Left renal cortex interstitium (tissue), 4 donors: ENCODE data around the gene RAB7A. TPM values are rescaled to one million over a fixed set of nuclear protein-coding genes. Genes with fewer than 3 reads are reported as not detected.
"Not testable (repeated sequence)": the region's sequence is repeated elsewhere in the genome, so short reads cannot be mapped to it uniquely, and the experiment has no call there.

Experiments used
- DNase-seq, 4 donors: peaks; one replicate each; pipeline ENCODE4 v3.0.0-alpha.2; 2013; ENCODE audit warnings: low read depth in 4 of 4, low spot score in 2 of 4, missing footprints in 1 of 4
- polyA plus RNA-seq, 4 donors: library from polyadenylated mRNA; unstranded; fragments of 120-200 nt; gene quantifications; one replicate each; pipeline ENCODE4 v1.2.1, GENCODE V29; 2013; ENCODE audit not compliant: insufficient read length in 4 of 4

The RAB7A gene
- polyA plus RNA-seq, 4 donors, result 242 to 288 (median 258) TPM

DNA sequence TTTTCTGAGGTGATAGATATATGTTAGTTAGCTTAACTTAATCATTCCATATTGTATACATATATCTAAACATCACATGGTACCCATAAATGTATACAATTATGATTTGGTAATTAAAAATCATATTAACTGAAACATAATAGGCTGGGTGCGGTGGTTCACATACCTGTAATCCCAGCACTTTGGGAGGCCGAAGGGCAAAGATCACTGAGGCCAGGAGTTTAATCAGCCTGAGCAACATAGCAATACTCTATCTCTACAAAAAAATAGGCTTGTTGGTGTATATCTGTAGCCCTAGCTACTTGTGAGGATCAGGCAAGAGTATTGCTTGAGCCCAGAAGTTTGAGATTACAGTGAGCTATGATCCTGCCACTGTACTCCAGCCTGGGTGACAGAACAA lies 20.9 kb downstream of the RAB7A start:
- no peak for DNase-seq

DNA sequence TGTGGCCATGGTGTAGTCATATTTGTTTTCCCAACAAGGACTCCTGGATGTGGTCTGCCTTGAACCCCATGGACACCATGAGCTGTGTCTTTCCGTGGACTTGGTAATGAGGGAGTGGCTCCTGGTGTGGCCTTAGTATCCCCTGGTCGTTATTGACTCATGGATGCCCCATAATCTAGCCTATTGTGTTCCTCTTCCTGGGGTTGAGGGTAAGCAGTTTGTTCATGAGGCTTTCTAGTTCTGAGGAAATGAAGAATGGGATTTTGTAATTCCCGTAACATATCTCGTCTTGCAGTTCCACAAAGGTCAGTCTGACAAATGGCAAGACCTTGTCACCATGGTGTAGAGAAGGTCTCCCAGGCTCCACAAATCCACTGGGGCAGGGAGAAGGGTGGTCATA lies 22.6 kb downstream of the RAB7A start:
- DNase-seq, result no peak

DNA sequence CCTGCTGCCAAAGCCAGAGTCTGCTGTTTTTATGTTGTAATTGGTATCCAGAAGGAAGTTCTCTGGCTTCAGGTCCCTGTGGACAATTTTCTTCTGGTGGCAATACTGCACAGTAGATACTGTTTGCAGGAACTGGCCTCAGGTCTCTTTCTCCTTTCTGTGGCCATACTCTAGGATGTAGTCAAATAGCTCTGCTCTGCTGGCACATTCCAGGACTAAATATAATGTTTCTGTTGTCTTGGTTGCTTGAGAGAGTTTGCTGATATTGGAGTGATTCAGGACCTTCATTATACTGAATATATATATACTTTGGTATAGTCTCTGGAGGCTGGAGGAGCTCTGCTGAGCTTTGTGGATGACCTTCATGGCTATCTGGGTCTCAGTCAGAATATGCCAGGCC lies 23.1 kb downstream of the RAB7A start:
- DNase-seq, result no peak

DNA sequence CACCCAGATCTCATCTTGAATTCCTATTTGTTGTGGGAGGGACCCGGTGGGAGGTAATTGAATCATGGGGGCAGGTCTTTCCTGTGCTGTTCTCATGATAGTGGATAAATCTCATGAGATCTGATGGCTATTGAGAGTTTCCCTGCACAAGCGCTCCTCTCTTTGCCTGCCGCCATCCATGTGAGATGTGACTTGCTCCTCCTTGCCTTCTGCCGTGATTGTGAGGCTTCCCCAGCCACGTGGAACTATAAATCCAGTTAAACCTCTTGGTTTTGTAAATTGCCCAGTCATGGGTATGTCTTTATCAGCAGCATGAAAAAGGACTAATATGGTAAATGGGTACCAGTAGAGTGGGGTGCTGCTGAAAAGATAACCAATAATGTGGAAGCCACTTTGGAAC lies 23.6 kb downstream of the RAB7A start:
- not testable (repeated sequence) for DNase-seq

DNA sequence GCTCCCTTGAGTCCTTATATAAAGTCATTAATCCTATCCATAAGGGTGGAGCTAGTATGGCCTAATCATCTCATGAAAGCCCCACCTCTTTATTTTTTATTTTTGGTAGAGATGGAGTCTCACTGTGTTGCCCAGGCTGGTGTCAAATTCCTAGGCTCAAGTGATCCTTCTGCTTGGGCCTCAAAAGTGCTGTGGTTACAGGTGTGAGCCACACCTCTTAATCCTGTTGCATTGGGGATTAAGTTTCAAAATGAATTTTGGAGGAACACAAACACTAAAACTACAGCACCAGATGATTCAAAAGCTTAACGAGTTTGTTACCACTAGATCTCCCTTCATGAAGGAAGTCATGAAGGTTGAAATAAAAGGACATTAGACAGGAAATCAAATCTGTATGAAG lies 27.7 kb downstream of the RAB7A start:
- DNase-seq, result no peak

DNA sequence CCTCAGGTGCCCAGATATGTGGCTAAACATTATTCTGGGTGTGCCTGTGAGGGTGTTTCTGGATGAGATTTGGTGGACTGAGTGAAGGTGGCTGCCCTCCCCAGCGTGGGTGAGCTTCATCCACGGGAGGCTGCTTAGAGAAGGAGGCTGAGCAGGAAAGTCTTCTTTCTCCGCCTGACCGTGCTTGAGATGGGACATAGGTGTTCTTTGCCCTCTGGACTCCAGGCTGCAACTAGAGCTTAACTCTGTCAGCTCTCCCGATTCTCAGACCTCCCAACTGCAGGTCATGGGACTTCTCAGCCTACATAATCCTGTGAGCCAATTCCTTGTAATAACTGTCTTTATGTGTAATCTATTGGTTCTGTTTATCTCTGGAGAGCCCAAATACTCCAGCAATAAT lies 34.1 kb downstream of the RAB7A start:
- DNase-seq, result no peak

DNA sequence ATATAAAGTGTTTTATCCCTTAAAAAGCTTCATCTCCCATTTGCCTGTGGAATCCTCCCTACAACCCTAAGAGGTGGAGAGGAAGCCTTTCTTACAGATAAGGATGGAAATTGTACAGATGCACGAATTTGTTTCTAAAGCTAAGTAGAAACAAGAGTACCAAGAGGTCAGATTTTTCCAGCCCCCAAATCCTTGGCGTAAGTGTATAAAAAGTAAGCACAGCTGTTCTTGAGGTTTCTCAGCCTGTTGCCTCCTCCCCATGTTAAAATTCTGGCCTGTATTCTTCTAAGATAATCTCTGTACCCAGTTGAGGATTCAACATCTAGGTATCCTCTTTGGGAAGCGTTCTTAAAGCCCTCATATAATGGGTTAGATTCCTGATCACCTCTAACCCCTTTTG lies 34.9 kb downstream of the RAB7A start:
- DNase-seq, result no peak

DNA sequence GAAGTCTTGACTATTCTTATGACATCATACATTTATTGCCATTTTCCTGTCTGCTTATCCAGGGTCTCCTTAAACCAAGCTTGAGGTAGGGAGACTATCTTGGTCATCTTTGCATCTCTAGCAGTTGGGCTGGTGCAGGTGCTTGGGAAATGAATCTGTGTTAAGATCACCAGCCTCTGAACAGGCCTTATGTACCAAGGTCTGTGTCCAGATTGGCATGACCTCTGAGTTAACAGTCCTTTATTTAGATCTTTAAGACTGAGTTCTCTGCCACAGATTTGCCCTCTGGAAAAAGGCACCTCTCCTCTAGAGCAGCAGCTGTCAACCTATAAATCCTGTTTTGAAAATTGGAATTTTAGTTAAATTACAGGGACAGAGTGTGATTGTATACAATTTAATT lies 35.4 kb downstream of the RAB7A start:
- no peak for DNase-seq

DNA sequence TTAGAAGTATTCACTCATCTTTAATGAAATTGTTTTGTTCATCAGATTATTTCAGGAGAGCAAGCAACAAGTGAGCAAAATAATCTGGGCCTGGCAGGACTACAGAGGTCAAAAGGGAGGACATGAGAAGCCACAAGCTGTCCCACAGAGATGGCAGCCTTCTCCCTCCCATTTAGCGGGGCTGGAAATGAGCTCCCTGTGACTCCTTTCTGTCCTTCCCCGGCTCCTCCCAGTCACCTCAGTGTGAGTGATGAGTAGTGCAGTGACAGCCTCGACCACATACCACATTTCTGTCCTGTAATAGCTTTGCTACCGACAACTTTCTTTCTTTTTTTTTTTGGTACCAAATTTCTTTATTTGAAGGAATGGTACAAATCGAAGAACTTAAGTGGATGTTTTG lies 38.0 kb downstream of the RAB7A start:
- no peak for DNase-seq

DNA sequence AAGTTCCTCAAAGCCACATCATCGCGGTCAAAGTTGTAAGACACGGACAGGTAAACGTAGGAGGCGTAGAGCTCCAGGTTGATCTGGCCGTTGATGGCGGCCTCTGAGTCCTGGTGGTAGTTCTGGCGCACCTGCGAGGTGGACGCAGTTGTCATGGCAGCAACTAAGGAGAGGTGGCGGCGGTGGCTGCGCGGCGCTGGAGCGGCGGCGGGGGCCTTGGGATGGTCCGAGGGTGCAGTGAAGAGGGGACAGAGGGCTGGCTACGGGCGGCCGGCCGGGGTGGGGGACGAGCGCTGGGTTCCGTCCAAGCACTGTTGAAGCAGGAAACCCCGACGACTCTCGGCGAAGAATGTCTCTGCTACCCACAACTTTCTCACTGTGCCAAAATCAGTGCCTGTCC lies 38.9 kb downstream of the RAB7A start:
- no peak for DNase-seq

DNA sequence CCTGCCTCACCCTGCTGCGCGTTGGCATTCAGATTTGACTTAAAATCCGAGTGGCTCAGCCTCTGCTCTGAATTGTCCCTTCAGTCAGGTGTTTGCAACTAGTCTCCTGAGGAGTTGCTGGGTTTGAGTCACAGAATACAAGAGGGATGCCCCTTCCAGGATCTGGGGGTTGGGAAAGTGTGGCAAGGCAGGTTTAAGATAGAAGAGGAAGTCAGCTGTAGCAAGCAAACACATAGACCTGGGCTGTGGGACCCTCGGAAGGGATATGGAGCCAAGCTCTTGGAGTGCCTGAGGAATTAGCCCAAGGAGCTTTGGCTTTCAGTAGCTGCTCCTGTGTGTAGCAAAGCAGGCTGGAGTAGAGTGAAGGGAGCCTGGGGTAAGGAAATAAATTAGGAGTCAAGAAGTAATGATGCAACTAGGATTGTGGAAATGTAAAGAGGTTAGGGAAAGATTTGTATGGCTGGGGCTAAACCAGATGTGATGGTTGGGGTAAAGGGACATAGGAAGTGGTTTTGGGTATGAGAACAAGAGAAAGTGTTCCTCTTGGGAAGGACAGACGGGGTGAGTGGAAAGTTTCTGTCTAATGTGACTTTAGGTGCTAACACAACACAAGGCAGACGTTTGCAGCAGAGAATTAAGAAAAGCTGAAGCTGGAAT lies 41.2 kb downstream of the RAB7A start:
- DNase-seq, result no peak

DNA sequence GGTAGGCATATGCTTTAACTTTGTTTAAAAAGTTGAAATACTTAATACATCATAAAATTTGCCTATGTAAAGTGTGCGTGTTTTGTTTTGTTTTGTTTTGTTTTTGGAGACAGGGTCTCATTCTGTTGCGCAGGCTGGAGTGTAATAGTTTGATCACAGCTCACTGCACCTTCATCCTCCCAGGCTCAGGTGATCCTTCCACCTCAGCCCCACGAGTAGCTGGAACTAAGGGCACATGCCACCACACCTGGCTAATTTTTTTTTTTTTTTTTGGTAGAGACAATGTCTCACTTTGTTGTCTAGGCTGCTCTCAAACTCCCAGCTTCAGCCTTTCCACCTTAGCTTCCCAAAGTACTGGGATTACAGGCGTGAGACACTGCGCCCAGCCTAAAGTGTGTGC lies 42.5 kb downstream of the RAB7A start:
- DNase-seq, result no peak

DNA sequence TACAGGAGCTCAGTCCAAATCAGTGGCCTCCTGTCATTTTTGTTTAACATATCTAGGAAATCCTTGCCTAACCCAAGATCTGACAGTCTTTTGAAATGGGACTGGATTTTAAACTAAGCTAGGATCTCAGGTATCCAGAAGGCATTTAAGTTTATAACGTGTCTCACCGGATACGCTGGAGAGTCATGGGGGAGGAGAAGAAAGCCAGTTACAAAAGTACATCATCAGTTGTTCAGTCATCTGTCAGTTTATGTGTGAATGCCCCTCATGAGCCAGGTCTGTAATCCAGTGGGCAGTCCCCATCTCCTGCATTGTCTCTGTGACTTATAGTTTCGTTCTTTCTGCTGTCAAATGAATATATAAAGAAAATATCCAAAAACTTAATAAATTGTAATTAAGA lies 44.4 kb downstream of the RAB7A start:
- DNase-seq, result no peak

DNA sequence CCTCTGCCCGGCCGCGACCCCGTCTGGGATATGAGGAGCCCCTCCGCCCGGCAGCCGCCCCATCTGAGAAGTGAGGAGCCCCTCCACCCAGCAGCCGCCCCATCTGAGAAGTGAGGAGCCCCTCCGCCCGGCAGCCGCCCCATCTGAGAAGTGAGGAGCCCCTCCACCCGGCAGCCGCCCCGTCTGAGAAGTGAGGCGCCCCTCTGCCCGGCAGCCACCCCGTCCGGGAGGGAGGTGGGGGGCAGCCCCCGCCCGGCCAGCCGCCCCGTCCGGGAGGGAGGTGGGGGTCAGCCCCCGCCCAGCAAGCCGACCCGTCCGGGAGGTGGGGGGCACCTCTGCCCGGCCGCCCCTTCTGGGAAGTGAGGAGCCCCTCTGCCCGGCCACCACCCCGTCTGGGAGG lies 47.2 kb downstream of the RAB7A start:
- DNase-seq, result not testable (repeated sequence)

DNA sequence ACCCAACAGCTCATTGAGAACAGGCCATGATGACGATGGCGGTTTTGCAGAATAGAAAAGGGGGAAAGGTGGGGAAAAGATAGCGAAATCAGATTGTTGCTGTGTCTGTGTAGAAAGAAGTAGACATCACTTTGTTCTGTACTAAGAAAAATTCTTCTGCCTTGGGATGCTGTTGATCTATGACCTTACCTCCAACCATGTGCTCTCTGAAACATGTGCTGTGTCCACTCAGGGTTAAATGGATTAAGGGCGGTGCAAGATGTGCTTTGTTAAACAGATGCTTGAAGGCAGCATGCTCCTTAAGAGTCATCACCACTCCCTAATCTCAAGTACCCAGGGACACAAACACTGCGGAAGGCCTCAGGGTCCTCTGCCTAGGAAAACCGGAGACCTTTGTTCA lies 47.6 kb downstream of the RAB7A start:
- not testable (repeated sequence) for DNase-seq

DNA sequence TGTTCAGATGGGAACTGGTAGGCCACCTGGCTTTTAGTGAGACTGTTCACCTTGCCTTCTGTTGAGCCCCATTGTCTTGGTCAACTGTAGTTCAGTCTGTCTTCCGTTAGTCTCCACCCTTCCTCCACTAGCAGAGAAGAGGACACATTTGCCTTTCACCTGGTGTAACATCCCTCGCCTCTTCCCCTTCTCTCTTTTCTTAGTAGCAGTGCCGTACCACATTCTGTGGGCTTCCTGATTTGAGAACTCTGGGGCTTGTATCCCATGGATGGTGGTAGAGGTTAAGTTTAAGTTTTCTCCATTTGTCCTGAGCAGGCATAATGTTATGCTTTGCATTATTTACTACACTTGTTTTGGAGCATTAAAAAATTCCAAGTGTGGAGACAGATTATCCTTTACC lies 49.3 kb downstream of the RAB7A start:
- no peak for DNase-seq

DNA sequence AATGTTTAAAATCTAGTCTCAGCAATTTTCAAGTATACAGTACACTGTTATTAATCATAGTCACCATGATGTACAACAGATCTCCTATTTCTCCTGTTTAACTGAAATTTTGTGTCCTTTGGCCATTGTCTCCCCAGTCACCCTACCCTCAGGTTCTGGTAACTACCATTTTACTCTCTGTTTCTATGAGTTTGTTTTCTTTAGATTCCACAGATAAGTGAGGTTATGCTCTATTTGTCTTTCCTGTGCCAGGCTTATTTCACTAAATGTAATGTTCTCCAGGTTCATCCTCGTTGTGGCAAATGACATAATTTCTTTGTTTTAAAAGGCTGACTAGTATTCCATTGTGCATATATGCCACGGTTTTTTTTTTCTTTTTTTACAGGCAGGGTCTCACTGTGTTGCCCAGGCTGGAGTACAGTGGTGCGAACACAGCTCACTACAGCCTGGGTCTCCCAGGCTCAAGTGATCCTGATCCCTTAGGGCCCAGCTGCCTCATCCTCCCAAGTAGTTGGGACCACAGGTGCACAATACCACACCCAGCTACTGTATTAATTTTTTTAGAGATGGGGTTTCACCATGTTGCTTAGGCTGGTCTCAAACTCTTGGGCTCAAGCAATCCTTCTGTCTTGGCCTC lies 50.0 kb downstream of the RAB7A start:
- no peak for DNase-seq

DNA sequence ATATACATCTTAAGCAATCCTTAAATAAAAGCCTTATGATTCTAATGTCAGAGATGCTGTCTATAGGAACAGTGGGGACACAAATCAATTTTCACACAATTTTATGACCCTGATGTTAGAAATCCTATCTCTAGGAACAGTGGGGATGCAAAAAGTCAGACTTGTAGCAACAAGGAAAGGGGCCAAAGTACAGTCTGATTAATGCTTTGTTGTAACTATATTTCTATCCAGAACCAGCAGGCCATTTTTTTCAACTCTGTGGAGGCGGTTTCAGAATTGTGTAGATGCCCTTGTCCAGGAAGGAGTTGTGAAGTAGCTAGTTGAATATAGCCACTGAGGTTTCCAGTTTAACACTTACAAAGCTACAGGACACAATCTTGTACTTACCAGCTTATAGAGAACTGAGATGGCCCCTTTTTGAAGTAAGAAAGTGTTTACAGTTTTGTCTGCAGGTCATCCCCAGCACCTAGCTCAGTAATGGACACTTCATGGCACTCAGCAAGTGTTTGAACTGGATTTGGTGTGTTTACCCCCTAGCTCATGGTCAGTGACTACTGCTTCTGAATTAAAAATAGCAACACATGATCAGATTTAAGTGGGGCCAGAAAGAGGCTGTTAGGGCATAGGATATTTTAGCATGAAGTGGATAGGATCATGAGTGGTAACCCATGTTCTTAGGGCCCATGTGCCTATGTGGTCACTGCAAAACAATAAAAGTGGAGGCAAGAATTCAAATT lies 54.3 kb downstream of the RAB7A start:
- no peak for DNase-seq

DNA sequence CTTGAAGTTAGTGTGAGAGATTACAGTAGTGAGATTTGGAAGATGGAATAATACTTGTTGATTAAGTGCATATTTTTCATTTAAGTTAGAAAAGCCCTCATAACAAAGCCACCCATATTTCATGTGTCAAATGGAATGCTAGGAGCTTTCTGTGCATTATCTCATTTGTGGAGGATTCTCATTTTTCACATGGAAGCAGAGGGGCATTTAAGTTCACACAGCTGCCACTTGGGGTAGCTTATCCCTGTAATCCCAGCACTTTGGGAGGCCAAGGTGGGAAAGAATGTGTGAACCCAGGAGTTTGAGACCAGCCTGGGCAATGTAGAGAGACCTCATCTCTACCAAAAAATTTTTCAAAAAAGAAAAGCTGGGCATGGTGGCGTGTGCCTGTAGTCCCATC lies 55.2 kb downstream of the RAB7A start:
- DNase-seq, result no peak

DNA sequence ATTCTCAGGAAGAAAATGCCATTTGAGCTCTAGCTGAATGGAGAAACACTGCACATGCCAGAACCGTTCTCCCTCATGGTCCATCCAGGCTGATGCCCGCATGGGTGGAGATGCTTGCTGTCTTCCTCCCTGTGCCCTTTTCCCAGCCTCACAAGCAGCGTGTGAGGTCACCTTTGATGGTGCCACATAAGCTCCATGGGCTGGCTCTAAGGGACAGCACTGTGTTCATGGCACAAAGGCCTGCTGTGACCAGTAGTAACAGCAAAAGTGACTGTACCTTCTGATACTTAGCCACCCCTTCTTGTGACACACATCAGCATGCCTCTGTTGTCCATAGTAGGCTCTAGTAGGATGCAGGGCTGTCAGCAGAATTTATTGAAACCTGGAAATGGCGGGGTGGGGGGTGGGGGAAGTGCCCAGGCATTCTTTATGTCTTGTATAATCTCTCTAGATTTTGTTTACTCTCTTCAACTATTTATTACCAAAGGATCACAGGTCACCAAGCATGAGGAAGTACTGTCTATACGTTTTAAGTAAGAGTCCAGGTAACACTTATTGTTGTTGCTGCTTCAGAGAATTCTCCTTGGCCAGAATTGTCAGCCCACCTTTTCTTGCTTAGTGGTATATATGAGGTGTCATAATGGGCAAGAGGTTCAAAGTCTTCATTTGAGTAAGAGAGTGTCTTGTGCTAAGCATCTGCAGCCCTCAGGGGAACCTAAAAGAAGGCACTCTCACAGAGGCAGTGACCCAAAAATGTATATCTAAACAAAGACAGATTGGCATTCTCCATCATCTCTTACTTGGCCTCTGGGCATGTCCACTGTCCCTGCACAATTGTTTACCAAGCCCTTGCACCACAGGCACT lies 56.5 kb downstream of the RAB7A start:
- no peak for DNase-seq

DNA sequence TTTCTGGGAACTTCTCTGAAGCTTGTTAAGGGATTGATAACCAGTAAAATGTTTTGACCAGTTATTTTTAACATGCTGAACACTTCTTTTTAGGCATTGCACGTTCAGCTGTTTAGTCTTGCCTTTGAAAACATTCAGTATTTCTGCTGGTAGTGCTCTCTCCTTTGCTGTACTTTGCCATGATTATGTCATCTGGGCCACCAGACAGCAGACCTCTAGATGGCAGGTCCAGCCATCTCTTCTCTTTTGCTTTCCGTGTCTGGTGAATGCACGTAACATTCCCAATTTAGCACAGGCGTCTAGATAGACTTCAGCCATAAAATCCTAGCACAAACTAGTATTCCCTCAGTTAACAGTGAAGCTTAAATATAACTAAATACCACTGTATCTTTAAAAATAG lies 57.8 kb downstream of the RAB7A start:
- no peak for DNase-seq
